PFSK-1 (cell line): Measurements from ENCODE around the gene SPECC1.

Experiments
- FOXP2 ChIP-seq: optimal IDR thresholded peaks from 2 replicates; pipeline ENCODE3; 2011; ENCODE audit warnings: borderline replicate concordance, control low read depth, inconsistent platforms; ENCODE audit not compliant: insufficient read depth; ENCODE audit errors: extremely low read length, extremely low read depth
- POLR2AphosphoS5 ChIP-seq: IDR thresholded peaks from 2 replicates; pipeline ENCODE4 v1.6.1; 2012; ENCODE audit warnings: low read depth, mild to moderate bottlenecking, control low read depth, low read length, moderate library complexity
- SIN3A ChIP-seq: IDR thresholded peaks from 2 replicates; pipeline ENCODE4 v1.6.1; 2012; ENCODE audit warnings: mild to moderate bottlenecking, low read length, moderate library complexity, borderline replicate concordance; ENCODE audit not compliant: insufficient read depth
- TAF1 ChIP-seq: IDR thresholded peaks from 2 replicates; pipeline ENCODE4 v1.6.1; 2012; ENCODE audit warnings: low read length, control low read depth, borderline replicate concordance; ENCODE audit not compliant: insufficient read depth
- TF ChIP-seq, protein P1 (sequence below), 2 experiments: IDR thresholded peaks; 2 replicates each; pipeline versions ENCODE4 v1.6.1 to v1.8.0; 2011 to 2012; ENCODE audit warnings: low read depth in 2 of 2, low read length in 2 of 2, control low read depth in 1 of 2, inconsistent platforms in 1 of 2, mild to moderate bottlenecking in 1 of 2, moderate library complexity in 1 of 2; ENCODE audit not compliant: insufficient read depth in 1 of 2

SPECC1 gene

DNA sequence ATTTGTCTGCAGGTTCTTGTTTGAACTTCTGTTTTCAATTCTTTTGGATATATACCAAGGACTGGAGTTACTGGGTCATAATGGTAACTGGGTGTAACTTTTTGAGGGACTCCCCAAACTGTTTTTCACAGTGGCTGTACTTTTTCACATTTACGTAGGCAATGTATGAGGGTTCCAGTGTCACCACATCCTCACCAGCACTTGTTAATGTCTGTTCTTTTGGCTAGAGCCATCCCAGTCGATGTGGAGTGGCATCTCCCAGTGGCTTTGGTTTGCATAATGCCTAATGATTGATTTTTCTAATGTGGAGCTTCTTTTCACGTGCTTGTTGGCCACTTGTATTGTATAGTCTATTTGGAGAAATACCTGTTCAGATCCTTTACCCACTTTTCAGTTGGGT is 59.3 kb downstream of the SPECC1 start:
- TF ChIP-seq FOXP2 (no peak), SIN3A (no peak), TAF1 (no peak), POLR2AphosphoS5 (no peak)
- TF ChIP-seq, protein P1, sequence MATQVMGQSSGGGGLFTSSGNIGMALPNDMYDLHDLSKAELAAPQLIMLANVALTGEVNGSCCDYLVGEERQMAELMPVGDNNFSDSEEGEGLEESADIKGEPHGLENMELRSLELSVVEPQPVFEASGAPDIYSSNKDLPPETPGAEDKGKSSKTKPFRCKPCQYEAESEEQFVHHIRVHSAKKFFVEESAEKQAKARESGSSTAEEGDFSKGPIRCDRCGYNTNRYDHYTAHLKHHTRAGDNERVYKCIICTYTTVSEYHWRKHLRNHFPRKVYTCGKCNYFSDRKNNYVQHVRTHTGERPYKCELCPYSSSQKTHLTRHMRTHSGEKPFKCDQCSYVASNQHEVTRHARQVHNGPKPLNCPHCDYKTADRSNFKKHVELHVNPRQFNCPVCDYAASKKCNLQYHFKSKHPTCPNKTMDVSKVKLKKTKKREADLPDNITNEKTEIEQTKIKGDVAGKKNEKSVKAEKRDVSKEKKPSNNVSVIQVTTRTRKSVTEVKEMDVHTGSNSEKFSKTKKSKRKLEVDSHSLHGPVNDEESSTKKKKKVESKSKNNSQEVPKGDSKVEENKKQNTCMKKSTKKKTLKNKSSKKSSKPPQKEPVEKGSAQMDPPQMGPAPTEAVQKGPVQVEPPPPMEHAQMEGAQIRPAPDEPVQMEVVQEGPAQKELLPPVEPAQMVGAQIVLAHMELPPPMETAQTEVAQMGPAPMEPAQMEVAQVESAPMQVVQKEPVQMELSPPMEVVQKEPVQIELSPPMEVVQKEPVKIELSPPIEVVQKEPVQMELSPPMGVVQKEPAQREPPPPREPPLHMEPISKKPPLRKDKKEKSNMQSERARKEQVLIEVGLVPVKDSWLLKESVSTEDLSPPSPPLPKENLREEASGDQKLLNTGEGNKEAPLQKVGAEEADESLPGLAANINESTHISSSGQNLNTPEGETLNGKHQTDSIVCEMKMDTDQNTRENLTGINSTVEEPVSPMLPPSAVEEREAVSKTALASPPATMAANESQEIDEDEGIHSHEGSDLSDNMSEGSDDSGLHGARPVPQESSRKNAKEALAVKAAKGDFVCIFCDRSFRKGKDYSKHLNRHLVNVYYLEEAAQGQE (IDR thresholded peaks at IDR 0.05; ENCODE audit: insufficient read depth in 1 of 2, low read depth in 2 of 2, low read length in 2 of 2), result no peak

- no peak for TF ChIP-seq POLR2AphosphoS5
- TF ChIP-seq, protein P1 (IDR thresholded peaks at IDR 0.05; ENCODE audit: insufficient read depth in 1 of 2, low read depth in 2 of 2, low read length in 2 of 2), result no peak
- no peak for TF ChIP-seq SIN3A
- no peak for TF ChIP-seq FOXP2
- no peak for TF ChIP-seq TAF1
Observed at GRCh38 chr17:20071824-20072691, 62.9 kb downstream of the SPECC1 start.

DNA sequence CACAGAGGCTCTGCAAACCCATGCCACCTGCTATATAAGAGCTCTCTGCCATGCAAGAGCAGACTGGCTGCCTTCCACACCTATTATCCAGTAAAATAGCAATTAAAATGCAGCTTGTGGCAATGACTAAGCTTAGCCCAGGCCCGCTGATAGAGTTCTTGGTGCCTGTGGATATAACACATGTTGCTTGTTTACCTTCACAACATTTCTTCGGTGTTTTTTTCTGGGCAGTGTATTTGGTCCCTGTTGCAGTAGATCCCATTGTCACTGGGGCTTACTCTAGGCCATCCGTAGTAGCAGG is 63.5 kb downstream of the SPECC1 start:
- TF ChIP-seq, protein P1 (IDR thresholded peaks at IDR 0.05; ENCODE audit: insufficient read depth in 1 of 2, low read depth in 2 of 2, low read length in 2 of 2), result no peak
- TF ChIP-seq POLR2AphosphoS5 (no peak), TAF1 (no peak), SIN3A (no peak), FOXP2 (no peak)

- no peak for TF ChIP-seq FOXP2
- TF ChIP-seq SIN3A, result no peak
- TF ChIP-seq, protein P1 (IDR thresholded peaks at IDR 0.05; ENCODE audit: insufficient read depth in 1 of 2, low read depth in 2 of 2, low read length in 2 of 2), result no peak
- no peak for TF ChIP-seq POLR2AphosphoS5
- TF ChIP-seq TAF1, result no peak
Observed at GRCh38 chr17:20073055-20073979, 64.2 kb downstream of the SPECC1 start.
